ENCODE results near the gene PSMB5.

PSMB5 gene

GRCh38 chr14:23058654-23059504 is 24.2 kb upstream of the PSMB5 start:
- no peak for DNase-seq

GRCh38 chr14:23057757-23058653 is 23.3 kb upstream of the PSMB5 start:
- peak; percentile 80 for DNase-seq

- DNase-seq = peak; percentile 60
Measured at GRCh38 chr14:23056956-23057756, 22.5 kb upstream of the PSMB5 start, which contains the start of gene CDH24. TSS of gene CDH24 (minus strand) at chr14:23057520. CDS start at chr14:23055733, 1,787 bp downstream.

DNA sequence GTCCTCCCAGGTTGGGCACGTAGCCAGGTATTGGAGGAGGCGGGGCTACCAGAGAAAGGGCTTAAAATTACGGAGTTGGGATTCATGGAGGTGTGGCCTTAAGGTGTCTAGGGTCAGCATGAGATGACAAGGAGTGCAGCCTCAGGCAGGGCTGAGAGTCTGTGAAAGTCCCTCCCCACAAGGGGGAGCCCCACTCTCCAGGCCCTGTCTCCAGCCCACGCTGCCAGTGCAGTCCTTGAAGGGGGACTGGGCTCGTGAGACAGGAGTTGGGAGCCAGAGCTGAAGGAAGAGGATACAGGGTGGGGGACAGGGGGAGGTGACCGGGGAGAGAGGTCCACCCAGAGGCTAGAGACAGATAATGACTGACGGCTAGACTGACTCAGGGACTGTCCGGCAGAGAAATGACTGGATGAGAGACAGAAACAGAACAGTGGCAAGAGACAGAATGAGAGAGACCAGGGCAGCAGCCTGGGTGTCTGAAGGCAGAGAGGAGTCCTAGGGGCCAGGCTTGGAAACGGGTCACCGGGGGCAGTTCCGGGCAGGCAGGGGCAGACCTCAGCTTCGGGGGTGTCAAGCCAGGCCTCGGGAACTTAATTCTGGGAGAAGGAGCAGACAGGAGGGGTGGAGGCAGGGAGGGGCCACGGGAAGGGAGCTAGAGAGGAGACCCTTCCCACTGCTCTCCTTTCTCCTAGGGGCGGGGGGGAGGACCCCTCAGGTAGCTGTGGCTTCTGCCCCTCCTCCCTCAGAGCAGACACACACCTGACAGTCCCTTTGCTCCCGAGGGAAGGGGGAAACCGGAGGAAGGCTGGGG is 21.6 kb upstream of the PSMB5 start:
- DNase-seq = peak; percentile 60

GRCh38 chr14:23055621-23056144 is 21.0 kb upstream of the PSMB5 start:
- no peak for DNase-seq

DNA sequence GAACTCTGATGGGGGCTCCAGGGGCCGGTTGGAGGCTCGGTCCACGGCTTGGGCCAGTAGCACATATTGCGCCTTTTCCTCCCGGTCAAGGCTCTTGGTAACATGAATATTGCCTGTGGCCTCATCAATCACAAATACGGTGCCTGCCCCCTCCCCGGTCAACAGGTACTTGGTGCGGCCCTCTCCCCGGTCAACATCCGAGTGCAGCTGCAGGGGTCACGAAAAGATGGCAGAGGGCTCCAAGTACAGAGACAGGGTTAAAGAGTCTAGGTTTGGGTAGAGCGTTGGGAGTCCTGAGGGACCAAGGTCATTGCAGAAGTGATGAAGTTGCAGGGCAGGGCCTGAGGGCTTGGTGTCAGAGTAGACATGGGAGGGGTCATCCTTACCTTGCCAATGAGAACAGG is 20.4 kb upstream of the PSMB5 start:
- no peak for DNase-seq

- no peak for DNase-seq
Measured at GRCh38 chr14:23054000-23054811, 19.5 kb upstream of the PSMB5 start.

DNA sequence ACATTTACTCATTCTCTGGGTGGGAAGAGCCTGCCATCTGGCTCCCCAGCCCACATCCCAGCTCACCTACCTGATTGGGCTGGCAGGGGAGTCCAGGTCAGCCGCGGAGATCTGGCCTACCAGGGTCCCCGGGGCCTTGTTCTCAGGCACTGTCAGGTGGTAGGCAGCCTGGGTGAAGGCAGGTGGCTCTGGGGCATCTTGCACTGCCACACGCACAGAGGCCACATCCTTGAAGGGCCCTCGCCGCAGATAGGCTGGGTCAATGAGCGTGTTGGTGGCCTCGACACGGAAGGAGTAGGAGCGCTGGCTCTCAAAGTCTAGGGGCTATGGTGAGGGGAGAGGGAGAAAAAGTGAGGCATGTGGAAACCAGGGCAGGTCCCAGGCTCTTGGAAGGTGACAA is 18.7 kb upstream of the PSMB5 start:
- DNase-seq = no peak

GRCh38 chr14:23052671-23053070 is 18.0 kb upstream of the PSMB5 start:
- no peak for DNase-seq

DNA sequence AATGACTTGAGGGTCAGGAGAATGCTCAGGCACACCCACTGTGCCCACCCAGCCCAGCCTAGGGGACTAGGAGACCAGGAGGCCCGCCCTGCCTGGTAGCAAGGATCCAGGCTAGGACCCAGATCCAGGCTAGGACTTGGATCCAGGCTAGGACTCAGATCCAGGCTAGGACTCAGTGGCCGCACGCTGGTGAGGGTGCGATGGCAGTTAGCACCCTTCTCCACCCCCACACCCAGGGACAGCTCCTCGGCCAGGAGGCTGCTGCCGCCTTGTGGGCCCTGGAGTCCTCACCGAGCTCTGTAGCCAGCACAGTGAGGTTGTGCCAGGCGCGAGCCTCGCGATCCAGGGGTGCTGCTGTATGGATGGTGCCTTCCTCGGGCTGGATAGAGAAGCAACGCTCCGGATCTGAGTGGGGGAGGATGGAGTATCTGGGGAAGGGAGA is 17.5 kb upstream of the PSMB5 start:
- no peak for DNase-seq

DNA sequence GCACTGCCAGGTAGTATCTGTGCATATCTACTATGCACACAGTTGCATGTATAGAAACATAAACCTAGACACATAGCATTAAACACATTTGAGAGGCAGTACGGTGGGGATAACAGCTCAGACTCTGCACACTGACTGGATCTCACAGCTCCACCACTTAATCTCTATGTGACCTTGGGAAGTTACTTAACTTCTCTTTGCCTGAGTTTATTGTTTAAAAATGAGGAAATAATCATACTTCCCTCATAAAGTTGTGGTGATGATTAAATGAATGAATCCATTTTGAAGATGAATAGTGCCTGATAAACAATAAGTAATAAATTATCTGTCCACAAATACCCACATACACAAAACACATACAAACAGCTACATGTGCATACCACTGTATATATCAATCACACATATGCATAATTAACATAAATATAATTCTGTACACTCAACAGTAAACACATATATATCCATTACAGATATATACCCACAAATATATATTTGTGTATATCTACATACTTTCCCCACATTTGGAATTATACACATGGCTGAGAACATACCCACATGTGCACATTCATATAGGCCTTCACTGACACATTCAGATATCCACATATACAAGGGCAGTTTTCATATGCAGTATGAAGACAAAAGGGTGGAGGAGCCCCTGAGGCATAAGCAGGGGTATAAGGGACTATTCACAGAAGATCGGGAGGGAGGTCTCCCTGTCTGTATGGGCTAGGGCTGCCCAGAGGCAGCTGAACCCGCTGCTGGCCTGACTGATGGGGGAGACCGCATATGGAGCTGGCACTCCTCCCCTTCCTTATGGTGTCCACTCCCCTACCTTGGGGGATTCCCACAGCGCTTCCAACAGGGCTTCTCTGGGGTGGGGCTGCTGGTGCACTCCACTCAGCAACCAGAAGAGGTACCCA is 16.7 kb upstream of the PSMB5 start:
- no peak for DNase-seq

DNA sequence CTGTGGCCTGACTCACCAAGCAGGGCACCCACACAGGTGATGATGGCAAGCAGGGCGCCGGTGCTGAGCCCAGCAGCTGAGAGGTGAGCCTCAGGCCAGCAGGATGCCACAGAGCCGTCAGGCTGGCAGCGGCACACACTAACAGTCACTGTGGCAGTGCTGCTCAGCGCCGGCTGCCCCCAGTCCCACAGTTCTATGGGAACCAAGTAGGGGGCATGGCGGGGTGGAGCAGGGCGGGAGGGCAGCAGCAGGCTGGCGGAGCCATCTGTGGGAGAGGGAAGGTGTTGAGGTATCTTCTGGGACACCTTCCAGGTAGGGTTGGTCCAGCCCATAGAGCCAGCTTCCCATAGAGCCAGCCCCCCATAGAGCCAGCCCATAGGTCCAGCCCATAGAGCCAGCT is 14.3 kb upstream of the PSMB5 start:
- no peak for DNase-seq

DNA sequence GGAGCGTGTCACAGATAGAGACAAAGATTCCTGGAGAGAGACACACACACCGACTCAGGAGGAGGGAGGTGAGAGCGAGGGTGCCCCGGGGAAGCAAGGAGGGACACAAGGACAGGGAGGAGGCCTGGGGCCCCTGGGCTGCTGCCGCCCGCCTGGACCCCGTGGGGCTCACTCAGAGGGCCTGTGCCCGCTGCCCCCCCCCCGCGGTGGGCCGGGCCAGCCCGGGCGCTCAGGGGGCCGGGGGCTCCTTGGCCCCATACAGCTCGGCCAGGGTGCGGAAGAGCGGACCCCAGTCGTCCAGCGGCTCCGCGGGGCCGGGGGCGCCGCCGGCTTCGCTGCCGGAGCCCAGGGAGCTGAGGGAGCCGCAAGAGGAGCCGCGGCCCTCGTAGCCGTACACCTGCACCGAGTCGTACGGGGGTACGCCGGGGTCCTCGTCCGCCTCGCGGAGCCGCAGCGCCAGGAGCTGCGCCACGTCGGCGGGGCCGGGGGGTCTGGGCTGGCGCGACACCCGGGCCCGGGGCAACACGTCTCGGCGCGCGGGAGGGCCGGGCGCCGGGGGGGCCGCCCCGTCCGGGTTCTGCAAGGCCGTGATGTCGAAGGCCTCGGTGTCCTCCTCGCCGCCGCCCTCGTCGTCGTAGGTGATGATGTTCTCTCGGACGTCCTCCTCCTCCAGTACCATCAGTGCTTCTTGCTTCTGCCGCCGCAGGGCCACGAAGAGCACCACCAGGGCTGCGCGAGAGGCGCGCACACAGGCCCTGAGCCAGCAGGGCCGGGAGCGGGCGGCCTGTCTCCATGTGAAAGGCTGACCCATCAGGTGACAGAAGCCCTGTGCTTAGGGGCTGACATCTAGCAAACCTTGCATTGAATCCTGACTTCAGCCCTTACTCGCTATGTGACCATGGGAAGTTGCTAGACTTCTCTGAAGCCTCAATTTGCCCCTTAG is 13.3 kb upstream of the PSMB5 start:
- DNase-seq = no peak

GRCh38 chr14:23047034-23047634 is 12.4 kb upstream of the PSMB5 start:
- DNase-seq = no peak

DNA sequence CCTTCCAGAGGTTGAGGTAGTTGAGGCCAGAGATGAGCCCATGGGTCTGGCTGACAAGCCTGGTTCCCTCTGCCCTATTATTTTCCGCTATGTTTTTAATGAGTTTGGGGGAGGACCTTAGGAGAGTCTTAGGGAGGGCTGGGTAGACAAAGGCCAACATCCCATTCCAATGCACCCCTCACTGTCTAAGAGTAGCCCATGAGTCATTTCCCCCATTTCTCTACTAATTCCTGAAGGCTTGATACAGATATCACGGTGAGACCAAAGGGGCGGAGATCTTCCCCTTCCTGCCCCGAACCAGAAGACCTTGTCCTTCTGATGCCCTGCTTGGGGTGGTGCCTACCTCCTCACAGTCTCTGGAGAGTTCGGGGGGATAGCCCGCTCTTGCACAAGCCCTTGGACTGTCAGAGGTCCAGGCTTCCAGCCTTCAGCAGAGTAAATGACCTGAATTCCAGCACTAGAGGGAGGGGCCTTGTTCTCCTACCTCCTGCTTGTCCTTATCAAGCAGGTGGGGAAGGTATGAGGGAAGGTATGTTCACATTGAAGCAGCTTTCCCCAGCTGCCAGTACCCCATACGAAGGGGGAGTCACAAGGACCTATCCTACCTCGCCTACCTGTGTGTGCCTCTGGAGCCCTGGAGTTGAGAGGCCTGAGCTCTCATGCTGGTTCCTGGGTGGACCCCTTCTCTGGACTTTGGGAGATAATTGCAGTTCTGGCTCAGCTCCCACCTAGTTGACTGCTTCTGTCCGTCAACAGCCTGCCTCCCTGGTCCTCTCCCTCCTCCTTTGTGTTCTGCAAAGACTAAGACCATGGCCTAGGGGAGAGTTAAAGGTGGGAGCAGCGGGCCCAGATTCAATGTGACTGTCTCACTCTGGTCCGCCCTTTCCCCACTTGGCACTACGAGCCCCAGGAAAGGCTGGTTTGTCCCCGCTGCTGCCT is 11.0 kb upstream of the PSMB5 start:
- DNase-seq = no peak

DNA sequence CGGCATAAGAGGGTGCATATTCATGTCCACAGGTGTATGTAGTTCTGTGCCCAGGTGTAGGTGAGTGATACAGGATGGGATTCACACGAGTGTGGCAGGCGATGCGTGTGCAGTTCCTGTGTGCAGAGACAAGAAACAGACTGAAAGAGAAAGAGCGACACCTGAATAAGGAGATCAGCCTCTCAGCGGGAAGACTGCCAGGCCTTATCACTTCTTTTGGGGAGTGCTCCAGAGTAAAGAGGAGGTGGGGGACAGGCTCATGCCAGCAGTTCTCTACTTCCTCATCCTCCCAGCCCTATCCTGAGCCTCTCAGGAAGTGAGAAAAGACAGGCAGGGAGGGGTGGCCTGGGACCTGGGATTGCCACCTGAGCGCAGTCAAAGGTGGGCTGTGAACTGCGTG is 10.1 kb upstream of the PSMB5 start:
- no peak for DNase-seq

DNA sequence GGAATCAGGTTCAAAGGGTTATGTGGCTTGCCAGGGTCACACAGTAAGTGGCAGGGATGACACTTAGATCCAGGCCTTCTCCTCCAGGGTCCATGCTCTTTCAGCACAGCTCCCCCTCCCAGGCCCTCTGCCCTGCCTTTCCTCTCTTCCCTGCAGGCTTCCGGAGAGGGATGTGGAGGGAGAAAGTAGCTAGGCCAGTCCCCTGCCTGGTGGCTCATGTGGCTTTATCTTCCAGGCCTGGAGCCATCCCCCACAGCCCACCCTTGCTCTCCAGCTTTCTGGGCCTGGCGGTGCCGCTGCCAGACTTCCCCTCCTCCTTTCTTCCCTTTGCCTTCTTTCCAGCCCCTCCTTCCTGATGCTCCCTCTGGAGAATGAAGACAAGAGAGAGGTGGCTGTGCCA is 9.1 kb upstream of the PSMB5 start:
- DNase-seq = no peak
